Measurements from ENCODE around the gene ACSS2. TPM values are rescaled to one million over a fixed set of nuclear protein-coding genes. Genes with fewer than 3 reads are reported as not detected.

Gene ACSS2
- polyA plus RNA-seq, 3 donors: 38.2 to 53.5 (median 40.8) TPM

DNA sequence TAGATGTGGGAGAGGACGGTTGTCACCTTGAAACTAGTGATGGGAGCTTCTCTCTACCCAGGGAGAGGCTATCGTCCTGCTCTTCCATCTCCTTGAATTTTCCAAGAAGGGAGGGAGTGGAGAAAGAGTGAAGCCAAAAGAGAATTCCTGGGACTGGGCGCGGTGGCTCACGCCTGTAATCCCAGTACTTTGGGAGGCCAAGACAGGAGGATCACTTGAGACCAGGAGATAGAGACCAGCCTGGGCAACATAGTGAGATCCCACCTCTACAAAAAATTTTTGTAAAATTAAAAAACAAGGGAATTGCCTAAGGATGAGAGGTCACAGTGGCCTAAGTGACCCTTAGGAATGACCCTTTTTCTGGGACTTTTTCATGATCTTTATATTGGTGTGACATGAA is 88.1 kb downstream of the ACSS2 start:
- no peak for DNase-seq (ENCODE audit: extremely low read depth in 1 of 11, low read depth in 9 of 11, low spot score in 4 of 11)

GRCh38 chr20:34965051-34965450 is 88.6 kb downstream of the ACSS2 start:
- DNase-seq (ENCODE audit: extremely low read depth in 1 of 11, low read depth in 9 of 11, low spot score in 4 of 11): no peak

GRCh38 chr20:34967421-34967820 is 91.0 kb downstream of the ACSS2 start:
- DNase-seq (ENCODE audit: extremely low read depth in 1 of 11, low read depth in 9 of 11, low spot score in 4 of 11): no peak

DNA sequence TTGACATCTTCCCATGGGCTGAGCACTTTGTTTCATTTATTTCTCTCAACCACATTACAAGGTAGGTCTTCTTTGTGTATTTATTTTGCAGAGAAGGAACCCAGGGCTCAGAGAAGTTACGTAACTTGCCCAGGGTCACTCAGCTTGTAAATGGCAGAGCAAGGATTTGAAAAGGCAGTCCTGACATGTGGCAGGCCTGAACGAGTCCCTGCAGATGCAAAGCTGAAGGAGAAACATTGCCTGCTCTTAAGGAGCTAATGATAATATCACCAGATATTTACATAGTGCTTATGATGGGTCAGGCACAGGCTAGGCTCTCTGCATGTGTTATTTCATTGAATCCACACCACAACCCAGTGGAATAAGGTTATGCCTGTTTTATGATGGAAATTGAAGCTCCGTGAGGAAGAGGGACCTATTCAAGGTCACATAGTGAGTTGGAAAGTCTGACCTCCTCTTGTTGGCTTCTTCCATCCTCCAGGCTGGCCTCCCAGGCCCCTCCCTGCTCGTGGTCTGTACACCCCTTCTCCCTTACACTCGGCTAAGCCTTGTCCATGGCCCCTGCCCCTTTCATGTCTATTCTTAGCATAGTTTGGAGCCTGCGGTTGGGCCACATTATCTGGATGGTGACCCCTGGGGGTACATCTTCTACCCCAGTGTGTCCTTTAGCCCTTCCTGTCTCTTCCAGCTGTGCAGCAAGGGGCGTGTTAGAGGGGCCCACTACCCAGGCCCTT is 91.8 kb downstream of the ACSS2 start:
- no peak for DNase-seq (ENCODE audit: extremely low read depth in 1 of 11, low read depth in 9 of 11, low spot score in 4 of 11)

GRCh38 chr20:34970193-34970840 is 93.9 kb downstream of the ACSS2 start:
- no peak for DNase-seq (ENCODE audit: extremely low read depth in 1 of 11, low read depth in 9 of 11, low spot score in 4 of 11)

DNA sequence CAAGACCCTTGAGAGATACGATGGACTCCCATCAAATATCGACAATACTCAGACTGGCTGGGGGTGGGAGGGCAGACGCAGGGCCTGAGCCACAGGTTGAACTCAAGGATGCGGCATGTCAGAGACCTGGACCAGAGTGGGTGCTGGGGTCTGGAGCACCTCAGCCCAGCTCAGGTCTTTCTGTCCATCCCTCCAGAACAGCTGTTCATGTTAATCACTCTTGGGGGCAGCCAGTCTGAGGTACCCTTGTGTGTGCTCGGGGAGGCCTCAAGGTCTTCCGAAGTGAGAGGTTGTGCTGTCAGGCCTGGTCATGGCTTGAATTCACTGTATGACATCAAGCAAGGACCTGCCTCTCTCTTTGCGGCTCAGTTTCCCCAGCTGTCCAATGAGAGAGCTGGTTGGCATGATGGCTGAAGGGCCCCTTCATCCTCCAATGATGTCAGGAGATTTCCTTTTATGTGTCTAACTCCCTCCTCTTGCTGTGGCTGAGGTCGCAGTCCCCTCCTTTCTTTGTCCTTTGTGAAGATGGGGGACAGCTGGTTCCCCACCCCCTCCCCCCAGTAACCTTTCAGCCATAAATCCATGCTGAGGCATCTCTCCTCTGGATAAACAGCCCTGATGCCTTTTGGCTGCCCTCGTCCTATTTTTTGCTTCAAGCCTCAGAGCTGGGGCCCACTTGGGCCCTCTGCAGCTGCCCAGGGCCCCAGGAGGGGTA is 94.6 kb downstream of the ACSS2 start:
- DNase-seq (ENCODE audit: extremely low read depth in 1 of 11, low read depth in 9 of 11, low spot score in 4 of 11): no peak

DNA sequence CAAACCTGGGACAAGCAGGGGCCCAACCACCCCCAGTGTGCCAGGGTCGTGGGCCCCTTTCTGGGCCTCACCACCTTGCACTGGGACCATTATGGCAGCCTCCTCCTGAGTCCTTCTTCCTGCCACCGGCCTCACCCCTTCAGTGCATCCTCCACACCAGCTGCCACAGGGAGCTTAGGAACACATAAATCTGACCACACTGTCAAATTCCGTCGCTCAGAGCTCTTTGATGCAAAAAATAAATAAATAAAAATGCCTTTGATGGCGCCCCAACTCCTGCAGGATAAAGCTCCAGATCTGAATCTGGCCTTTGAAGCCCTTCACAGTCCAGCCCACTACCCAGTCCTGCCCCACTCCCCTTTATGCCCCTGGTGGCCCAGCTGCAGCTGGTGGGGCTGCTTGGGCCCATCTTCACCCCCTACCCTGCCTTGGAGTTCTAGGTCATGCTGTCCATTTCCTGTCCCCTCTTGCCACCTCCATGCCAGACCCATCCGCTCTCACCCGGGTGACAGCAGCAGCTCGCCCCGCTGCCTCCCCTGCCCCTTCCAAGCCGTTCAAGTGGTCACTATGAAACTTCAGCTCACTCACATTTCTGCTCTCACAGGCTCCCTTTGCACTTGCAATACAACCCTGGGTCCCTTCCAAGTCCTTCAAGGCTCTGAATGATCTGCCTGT is 95.3 kb downstream of the ACSS2 start:
- DNase-seq (ENCODE audit: extremely low read depth in 1 of 11, low read depth in 9 of 11, low spot score in 4 of 11): no peak

DNA sequence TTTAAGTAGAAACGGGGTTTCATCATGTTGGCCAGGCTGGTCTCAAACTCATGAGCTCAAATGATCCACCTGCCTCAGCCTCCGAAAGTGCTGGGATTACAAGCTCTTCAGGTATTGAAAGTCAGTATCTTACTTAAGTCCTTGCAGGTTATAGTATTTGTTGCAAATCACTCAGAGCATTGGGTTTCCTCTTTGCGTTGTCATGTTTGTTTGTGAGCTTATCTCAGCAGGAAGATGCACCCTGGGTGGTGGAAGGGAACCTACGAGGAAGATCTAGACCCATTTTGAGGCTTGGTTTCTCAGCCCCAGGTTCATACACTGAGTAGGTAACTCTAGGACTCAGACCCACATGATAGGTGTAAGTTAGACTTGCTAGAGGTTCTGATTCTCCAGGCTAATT is 97.8 kb downstream of the ACSS2 start:
- no peak for DNase-seq (ENCODE audit: extremely low read depth in 1 of 11, low read depth in 9 of 11, low spot score in 4 of 11)

DNA sequence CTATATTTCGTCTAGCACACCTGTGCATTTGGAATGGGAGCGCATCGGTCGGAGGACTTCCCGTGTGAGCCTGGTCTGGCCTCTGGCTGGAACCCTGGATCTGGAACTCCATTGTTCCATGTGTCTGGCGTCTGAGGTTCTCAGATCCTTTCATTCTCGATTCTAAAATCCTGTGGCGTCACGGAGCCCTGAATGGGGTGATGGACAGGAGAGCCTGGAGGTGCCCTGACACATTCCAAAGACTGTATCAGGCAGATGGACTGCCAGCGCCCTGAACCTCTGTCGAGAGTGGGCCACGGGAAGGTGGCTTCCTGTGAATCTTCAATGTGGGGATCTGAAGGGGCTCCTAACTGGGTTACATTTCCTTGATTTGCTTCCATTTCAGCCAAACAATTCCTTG is 99.9 kb downstream of the ACSS2 start:
- DNase-seq (ENCODE audit: extremely low read depth in 1 of 11, low read depth in 9 of 11, low spot score in 4 of 11): no peak

Other genes with a start within 250 kb of the ACSS2 start
- gene PIGU, start 199.5 kb upstream of the ACSS2 start, polyA plus RNA-seq (ENCODE audit: insufficient read length in 3 of 3): 10 to 100 TPM; 35.4 to 41.2 (median 39.6) TPM
- 10 to 100 TPM; 11.9 to 17.4 (median 13.8) TPM for gene TP53INP2, start 172.3 kb upstream of the ACSS2 start, polyA plus RNA-seq (ENCODE audit: insufficient read length in 3 of 3)
- 10 to 100 TPM; 40.3 to 55.8 (median 51.3) TPM for gene NCOA6, start 51.0 kb upstream of the ACSS2 start, polyA plus RNA-seq (ENCODE audit: insufficient read length in 3 of 3)
- 10 to 100 TPM; 18.4 to 34.4 (median 22.8) TPM for gene GGT7, start 3.8 kb upstream of the ACSS2 start, polyA plus RNA-seq (ENCODE audit: insufficient read length in 3 of 3)
- gene GSS, start 79.2 kb downstream of the ACSS2 start, polyA plus RNA-seq (ENCODE audit: insufficient read length in 3 of 3): 10 to 100 TPM; 50.1 to 57.9 (median 57.4) TPM
- gene MYH7B, start 79.3 kb downstream of the ACSS2 start, polyA plus RNA-seq (ENCODE audit: insufficient read length in 3 of 3): 1 to 10 TPM in 2 of 3 donors, under 1 TPM in 1; 0.84 to 2.7 (median 1.6) TPM
- 10 to 100 TPM; 66.6 to 69.2 (median 68.0) TPM for gene TRPC4AP, start 216.2 kb downstream of the ACSS2 start, polyA plus RNA-seq (ENCODE audit: insufficient read length in 3 of 3)